HS-5 (cell line): ENCODE measurements around the gene KIAA1671.
"Not testable (repeated sequence)": the region's sequence is repeated elsewhere in the genome, so short reads cannot be mapped to it uniquely, and the experiment has no call there.

ENCODE experiments used
- DNase-seq: peaks from one replicate; pipeline ENCODE4 v3.0.0-alpha.2; 2012; ENCODE audit warnings: low read depth

KIAA1671 gene

GRCh38 chr22:25170426-25170980 is 218.0 kb downstream of the KIAA1671 start:
- no peak for DNase-seq

DNA sequence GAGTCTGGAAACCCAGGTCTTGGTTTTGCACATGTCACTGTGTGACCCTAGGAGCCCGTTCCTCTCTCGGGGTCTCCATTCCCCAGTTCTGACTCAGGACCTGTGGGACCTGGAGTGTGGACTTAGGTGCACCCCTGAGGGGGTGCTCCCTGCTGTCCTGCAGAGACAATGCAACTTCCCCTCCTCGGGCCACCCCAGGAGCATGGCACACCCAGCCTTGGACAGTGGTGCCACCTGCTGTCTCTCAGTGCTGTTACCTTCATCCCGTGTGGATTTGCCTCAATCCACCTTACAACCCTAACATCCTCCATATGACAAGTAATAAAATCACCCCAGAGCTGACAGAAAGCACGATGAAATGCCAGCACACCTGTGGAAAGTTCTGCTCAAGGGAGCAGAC is 219.6 kb downstream of the KIAA1671 start:
- no peak for DNase-seq

GRCh38 chr22:25174156-25174887 is 221.8 kb downstream of the KIAA1671 start:
- no peak for DNase-seq

- DNase-seq: no peak
These were observed 222.4 kb downstream of the KIAA1671 start for GRCh38 chr22:25174888-25175411.

DNA sequence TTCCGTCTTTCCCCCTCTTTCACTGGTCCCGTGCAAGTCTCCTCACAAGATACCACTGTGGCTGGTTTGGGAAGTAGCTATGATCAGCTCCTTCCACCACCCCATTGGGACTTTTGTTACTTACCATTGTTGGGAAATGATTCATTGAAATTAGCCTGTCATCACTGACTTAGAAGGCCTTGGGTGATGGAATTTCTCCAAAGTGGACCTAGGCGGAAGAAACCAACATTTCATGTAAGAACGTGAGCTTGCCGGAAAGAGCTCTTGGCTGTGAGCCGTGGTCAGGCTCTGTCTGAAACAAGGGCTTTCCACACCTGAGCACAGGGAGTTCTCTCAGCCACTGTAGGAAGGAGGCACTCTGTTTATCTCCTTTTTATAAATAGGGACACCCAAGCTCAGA is 223.7 kb downstream of the KIAA1671 start:
- no peak for DNase-seq

GRCh38 chr22:25176799-25177198 is 224.3 kb downstream of the KIAA1671 start:
- DNase-seq: no peak

GRCh38 chr22:25177226-25177625 is 224.7 kb downstream of the KIAA1671 start:
- DNase-seq: no peak

DNA sequence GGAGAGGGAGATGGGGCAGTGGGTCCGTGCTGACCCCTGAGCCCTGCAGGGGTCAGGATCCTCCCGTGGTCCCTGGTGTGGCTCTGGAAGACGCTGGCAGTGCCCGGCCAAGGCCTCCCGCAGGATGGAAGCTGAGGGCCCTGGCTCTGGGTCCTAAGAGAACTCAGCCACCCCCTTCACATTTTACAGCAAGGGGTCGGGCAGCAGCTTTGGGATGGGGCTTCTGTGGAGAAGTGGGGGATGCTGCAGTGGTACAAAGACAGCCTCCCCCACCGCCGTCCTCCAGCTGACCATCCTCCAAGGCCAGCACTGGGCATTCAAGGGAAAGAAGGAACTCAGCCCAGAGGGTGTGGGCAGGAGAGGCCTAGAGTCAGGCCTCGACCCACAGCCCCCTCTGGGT is 225.4 kb downstream of the KIAA1671 start:
- DNase-seq: no peak

DNA sequence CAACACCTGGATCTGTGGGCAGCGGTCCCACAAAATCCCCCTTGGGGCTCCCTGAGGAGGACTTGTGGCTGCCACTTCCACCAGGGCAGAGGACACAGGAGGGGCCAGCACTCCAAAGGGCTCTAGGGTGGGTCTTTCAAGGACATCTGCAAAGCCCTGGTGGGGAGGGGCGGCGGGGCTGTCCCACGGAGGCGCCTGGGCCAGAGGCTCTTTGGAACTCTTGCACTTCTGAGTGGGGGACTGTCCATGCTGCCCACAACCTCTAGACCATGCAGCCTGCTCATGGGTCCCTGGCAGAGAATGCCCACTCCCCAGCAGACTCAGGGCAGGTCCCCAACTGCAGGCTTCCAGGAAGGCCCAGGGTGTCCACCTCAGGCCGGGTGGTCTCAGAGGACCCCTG is 225.8 kb downstream of the KIAA1671 start:
- DNase-seq: not testable (repeated sequence)

GRCh38 chr22:25178869-25179631 is 226.5 kb downstream of the KIAA1671 start:
- not testable (repeated sequence) for DNase-seq

DNA sequence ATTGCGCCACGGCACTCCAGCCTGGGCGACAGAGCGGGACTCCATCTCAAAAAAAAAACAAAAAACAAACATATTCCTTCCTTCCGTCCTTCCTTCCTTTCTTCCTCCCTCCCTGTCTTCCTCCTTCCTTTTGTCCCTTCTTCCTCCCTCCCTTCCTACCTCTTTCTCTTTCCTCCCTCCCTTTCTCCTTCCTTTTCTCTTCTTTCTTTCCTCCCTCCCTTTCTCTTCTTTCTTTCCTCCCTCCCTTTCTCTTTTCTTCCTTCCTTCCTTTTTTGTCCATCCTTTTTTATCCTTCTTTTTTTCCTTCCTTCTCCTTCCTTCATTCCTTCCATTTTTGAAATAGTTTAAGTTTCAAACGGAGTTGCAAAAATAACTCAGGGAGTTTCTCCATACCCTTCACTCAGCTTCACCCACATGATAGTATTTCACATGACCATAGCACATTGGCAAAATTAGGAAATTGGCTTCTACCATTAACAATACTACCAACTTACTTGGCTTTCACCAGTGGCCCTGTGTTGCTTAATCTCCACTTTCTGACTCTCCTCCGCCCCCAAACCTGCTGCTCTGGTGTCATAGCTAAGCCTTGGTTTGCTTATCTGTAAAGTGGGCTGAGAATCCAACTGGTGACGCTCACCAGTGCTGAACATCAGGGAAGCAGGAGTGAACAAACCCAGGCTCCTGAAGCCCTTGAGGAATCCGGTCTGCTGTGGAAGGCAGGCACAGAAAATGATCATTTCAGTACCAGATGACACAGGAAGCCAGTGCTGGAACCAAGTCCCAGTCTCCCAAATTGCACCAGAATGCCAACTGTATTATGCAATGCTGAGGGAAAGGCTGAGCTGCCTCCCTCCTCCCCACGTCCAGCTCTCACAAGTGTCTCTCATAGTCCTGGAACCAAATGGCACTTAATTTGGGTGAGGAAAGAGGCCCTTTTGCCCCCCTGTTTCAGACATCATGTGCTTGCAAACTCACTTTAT is 229.9 kb downstream of the KIAA1671 start:
- DNase-seq: no peak

GRCh38 chr22:25183949-25184619 is 231.6 kb downstream of the KIAA1671 start:
- no peak for DNase-seq

DNA sequence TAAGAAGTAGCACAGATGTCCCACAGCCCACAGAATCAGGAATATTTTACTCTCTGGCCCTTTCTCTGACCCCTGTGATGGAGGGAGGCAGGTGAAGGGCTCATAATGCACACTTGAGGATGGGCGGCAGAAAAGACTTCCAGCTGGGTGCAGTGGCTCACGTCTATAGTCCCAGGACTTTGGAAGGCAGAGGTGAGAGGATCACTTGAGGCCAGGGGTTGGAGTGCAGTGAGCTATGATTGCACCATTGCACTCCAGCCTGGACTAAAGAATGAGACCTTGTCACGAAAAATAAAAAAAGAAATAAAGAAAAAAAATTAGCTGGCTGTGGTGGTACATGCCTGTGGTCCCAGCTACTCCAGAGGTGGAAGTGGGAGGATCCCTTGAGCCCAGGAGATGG is 233.6 kb downstream of the KIAA1671 start:
- no peak for DNase-seq

DNA sequence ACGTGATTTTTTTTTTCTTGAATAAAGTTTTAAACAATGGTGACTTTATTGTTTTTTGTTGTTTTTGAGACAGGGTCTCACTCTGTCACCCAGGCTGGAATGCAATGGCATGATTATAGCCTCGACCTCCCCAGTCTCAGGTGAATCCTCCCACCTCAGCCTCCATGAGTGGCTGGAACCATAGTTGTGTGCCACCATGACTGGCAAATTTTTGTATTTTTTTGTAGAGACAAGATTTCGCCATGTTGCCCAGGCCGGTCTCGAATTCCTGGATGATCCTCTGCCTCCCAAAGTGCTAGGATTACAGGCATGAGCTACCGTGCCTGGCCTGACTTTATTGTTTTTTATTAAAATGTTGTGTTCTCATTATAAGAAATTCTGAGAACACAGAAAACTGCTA is 235.0 kb downstream of the KIAA1671 start:
- DNase-seq: no peak

GRCh38 chr22:25192406-25192805 is 239.9 kb downstream of the KIAA1671 start:
- DNase-seq: no peak

DNA sequence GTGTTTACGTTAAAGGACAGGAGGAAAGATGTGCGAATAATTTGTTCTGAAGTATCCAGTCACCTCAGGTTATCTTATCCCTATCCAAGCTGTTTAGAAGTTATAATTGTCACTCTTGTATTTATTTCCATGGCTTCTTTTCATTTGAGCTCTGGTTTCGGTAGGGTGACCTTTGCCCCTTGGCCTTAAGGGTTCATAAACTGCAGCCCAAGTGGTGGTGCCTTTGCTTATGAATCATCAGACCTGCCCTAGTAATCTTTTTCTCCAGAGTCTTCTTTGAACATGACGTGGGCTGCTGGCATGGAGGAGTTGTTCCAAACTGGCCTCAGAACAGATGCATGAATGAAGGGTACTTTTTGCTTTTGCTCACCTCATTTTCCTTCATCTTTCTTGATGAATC is 240.6 kb downstream of the KIAA1671 start:
- DNase-seq: no peak

GRCh38 chr22:25193548-25193947 is 241.0 kb downstream of the KIAA1671 start:
- no peak for DNase-seq

GRCh38 chr22:25196326-25196725 is 243.8 kb downstream of the KIAA1671 start:
- no peak for DNase-seq

DNA sequence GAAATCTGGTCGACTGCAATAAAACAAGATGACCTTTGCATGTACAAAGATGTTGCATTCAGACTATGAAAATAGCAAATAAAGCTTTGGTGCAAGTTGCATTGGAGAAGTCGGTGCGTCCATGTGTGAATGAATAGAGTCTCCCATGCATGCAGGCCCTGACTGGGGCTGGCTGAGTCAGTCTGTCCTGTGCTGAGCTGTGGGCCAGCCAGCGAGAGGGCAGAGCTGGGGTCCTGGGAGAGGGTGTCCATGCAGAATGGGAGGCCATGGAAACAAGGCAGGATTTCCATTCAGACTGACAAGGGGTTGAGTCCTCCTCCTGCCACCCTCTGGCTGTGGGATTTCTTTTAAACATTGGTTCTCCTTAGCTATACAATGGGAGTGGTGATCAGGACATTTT is 244.8 kb downstream of the KIAA1671 start:
- no peak for DNase-seq

DNA sequence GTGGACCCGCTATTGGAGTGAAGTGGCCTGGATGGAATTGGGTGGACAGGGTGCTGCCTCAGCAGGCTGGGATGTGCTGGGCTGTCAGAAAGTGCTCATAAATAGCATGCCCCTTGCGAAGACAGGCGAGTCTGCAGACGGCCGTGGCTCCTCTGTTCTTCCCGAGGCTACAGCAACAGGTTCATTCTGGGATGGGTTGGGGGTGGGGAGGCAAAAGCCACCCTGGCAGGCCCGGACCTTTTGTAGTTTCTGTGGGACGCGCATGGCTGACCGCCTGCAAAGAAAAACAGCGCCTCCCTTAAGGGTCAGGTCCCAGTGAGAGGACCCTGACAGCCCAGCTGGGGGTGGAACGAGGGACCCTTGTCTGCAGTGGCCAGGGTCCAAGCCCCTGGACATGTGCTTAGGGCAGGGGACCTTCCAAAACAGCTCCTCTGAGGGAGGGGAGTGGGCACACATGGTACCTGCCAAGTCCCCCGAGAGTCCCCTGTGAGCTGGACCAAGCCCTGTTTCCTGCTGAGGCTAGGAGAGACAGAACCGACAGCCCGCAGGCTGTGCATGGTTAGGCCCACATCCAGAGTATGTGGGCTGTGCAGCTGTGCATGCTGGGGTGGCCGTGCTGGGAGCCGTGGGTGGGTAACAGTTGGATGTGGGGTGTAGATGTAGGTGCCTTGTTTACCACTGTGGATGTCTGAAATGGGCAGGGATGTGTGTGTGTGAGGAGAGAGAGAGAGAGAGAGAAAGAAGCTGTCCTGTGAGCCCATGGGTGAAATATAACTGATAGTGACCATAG is 247.4 kb downstream of the KIAA1671 start, which contains the start of gene CRYBB3:
Gene CRYBB3 (plus strand): TSS at position 128 of the 790 bp plus-strand sequence. CDS start 1,539 bp downstream, outside the sequence.
- DNase-seq: no peak
